Measurements from ENCODE around the gene MBOAT1.

DNA sequence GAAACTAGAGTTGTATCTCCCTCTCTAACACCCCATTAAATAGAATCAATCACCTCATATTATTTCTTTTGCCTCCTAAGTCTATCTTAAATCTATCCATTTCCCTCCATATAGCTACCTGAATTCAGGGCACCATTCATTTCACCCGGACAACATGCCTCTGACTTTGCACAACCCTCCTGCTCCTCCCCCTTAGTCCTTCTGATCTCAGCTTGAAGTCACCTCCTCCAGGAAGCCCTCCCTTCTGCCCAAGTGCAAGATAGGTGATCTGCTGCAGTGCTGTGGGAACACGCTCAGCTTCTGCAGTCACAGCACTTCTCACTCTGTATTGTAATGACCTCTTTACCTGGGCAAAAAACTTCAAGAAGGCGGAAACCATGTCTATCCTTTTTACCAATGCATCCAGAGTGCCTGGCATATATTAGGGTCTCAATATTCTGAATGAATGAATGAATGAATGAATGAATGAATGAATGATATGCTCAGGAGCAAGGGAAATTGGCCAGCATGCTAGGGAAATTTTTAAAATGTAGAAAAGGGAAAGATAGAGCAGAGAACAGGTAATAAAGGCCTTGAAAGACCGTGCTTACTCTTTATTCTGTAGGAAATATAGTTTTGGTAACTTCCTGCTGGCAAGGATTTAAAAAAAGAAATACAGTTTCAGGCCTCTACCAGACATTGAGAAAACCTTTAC is 41.7 kb downstream of the MBOAT1 start:
- TF ChIP-seq, protein P1, sequence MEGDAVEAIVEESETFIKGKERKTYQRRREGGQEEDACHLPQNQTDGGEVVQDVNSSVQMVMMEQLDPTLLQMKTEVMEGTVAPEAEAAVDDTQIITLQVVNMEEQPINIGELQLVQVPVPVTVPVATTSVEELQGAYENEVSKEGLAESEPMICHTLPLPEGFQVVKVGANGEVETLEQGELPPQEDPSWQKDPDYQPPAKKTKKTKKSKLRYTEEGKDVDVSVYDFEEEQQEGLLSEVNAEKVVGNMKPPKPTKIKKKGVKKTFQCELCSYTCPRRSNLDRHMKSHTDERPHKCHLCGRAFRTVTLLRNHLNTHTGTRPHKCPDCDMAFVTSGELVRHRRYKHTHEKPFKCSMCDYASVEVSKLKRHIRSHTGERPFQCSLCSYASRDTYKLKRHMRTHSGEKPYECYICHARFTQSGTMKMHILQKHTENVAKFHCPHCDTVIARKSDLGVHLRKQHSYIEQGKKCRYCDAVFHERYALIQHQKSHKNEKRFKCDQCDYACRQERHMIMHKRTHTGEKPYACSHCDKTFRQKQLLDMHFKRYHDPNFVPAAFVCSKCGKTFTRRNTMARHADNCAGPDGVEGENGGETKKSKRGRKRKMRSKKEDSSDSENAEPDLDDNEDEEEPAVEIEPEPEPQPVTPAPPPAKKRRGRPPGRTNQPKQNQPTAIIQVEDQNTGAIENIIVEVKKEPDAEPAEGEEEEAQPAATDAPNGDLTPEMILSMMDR (IDR thresholded peaks at IDR 0.05), result no peak
- TF ChIP-seq POLR2AphosphoS5 (IDR thresholded peaks at IDR 0.05), result no peak

Measured in suprapubic skin (tissue), 3 donors.